GM18858 (cell line): ENCODE data around the gene TEX30.

Experiments used
- ATAC-seq: cut with Tn5 transposase; IDR thresholded peaks from one replicate; pipeline ENCODE4 v1.9.1; 2021; ENCODE audit not compliant: unreplicated experiment

The TEX30 gene

GRCh38 chr13:102779436-102780159, 6.0 kb upstream of the TEX30 start:
- ATAC-seq: no peak

DNA sequence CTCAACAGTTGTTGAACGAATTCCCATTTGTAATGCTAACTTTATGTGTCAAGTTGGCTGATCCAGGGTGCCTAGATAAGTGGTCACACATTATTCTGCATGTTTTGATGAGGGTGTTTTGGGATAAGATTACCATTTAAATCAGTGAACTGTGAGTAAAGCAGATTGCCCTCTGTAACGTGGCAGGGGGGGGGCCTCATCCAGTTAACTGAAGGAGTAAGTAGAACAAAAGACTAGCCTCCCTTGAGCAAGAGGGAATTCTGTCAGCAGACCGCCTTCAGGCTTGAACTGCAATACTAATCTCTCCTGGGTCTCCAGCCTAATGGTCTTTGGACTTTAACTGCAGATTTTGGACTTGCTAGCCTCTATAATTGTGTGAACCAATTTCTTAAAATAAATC, 4.2 kb upstream of the TEX30 start:
- no peak for ATAC-seq

DNA sequence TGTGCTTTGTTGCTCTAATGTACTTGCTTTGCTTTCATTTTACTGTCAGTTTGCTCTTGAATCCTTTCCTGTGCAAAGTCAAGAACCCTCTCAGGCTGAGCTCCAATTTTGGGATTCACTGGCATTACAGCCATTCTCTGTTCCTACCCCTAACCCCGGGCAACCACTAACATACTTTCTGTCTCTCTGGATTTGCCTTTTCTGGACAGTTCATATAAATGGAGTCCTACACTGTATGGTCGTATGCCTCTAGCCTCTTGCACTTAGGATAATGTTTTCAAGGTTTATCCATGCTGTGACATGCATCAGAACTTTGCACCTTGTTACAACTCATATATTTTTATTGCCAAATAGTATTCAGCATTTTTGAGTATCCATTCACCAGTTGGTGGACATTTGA, 2.7 kb upstream of the TEX30 start:
- no peak for ATAC-seq

- no peak for ATAC-seq
These were observed 1.3 kb upstream of the TEX30 start for GRCh38 chr13:102774591-102775520.

DNA sequence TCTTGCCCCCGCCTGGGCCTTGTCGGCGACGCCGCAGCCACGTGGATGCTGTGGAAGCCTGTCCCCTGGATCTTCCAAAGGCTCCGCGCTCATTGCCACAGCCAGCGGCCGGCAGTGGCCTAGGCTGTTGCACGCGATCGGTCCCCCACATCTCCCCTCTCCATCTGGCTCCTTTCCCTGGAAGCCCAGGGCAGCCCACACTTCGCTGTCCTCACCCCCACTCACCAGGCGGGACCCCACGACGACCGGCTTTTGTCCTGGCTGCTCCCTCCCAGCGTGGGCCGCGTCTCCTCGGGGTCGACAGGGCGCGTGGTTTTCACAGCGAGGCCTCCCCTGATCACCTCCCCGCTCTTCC, 605 bp upstream of the TEX30 start:
- ATAC-seq: no peak

GRCh38 chr13:102772042-102772425, 1.6 kb downstream of the TEX30 start:
- ATAC-seq: no peak

DNA sequence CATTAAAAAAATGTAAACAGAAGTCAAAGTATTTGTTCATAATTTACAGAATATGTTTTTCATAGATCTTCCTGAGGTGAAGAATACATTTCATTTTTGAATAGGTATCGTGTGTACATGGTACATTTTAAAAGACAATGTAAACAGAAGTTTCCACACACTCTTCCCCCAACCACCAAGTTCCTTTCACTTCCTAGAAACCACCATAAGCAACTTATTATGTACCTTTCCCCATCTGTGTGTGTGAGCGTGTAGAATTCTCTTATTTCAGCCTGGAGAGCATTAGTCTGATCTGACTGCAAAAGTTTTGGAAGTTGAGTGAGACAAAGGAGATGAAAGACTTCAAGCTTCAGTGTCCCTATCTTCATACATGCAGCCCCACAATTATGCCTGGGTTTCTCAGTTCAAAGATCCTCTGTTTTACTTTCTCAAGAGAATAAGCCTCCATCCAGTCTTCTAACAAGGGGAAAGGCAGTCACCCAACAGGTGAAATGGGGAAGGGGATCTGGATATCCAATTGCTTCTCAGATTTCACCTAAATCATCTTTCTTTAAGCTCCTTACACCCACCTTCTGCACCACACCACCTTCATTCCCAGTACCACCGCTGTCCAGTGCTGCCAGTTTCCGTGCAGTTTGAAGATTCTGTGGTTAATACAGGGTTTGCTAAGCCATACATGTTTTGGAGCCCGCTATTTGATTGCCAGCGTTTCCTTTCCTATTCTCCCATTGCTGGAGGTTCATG, 2.1 kb downstream of the TEX30 start:
- ATAC-seq: no peak

GRCh38 chr13:102770435-102770834, 3.2 kb downstream of the TEX30 start:
- ATAC-seq: no peak

DNA sequence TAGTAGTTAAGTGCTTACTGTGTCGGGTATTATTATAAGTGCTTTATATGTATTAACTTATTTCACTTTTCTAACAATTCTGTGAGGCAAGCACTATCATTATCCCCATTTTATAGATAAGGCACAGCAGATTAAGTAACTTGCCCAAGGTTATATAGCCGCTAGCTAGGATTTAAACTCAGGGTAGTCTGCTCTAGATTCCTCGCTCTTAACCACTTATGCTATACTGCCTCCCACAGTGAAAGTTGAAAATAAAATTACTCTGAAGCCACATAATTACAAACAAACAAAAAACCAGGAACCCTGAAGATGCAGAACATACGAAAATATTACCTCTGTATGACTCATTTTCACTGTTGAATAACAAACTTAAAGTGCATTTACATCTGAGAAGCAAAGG, 3.9 kb downstream of the TEX30 start:
- no peak for ATAC-seq

- ATAC-seq: no peak
These were observed 4.7 kb downstream of the TEX30 start for GRCh38 chr13:102768909-102769308.

- ATAC-seq: no peak
These were observed 9.8 kb downstream of the TEX30 start for GRCh38 chr13:102763741-102764140.

- no peak for ATAC-seq
These were observed 12.5 kb downstream of the TEX30 start for GRCh38 chr13:102761071-102761470.

- ATAC-seq: no peak
These were observed 14.7 kb downstream of the TEX30 start for GRCh38 chr13:102758842-102759241.

DNA sequence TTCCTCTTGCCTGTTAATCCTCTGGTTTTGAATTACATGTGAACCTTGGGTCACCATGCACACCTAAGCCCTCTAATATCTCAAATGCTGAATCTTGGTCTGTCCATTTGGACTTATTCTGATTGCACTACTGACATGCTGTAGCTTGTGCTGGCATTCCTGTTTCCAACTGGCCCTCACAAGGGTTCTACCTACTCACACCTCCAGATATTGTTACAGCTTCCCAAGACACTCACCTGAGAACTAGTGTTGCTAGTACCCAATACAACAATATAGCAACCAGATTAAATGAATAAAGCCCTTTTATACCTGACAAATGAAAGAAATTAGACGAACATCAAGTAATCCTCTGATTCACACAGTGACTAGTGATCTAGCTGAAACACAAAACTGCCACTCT, 16.6 kb downstream of the TEX30 start:
- ATAC-seq: no peak

GRCh38 chr13:102751886-102752285, 21.7 kb downstream of the TEX30 start:
- ATAC-seq: no peak

- ATAC-seq: no peak
These were observed 31.1 kb downstream of the TEX30 start for GRCh38 chr13:102742506-102742905.

- no peak for ATAC-seq
These were observed 31.5 kb downstream of the TEX30 start for GRCh38 chr13:102742101-102742500.

GRCh38 chr13:102729560-102730270, 43.9 kb downstream of the TEX30 start:
- no peak for ATAC-seq

- ATAC-seq: peak; percentile 41
These were observed 47.2 kb downstream of the TEX30 start for GRCh38 chr13:102726430-102726829.

DNA sequence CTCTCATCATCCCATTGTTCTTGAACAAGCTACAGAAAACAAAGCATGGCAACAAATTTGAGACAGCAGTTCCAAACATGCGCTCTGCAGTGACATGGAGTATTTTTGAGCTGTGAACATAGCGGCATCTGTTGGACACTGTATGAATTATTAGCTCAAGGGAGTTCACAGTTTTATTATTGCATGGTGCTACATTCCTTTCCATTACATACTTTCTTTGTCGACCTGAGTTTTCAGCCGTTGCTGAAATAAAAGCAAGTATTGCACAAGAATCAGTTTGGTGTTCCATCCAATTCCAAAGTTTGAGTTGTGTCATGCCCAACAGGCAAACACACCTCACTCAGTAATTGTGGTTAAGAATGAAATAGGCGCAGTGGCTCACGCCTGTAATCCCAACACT, 48.7 kb downstream of the TEX30 start:
- ATAC-seq: no peak

- ATAC-seq: no peak
These were observed 51.8 kb downstream of the TEX30 start for GRCh38 chr13:102721800-102722231.
